K562 (cell line): ENCODE measurements around the gene HMCN2. TPM values are rescaled to one million over a fixed set of nuclear protein-coding genes. Genes with fewer than 3 reads are reported as not detected.

ENCODE experiments used
- ATAC-seq: fragments of 200-7000 bp; cut with Tn5 transposase; 3 replicates; pipeline ENCODE4 v1.9.1; 2020; ENCODE audit warnings: moderate library complexity
- BruUV-seq: library from RNA; stranded (reverse); fragments of 400-500 nt; replicated peaks from 2 replicates; lab custom pipeline; 2021; lab: Mats Ljungman, UMichigan
- CTCF ChIA-PET: fragments of 300-600 bp; formaldehyde crosslinking; extraction: SDS; loops from one replicate; lab custom pipeline; 2021; ENCODE audit warnings: low intra/inter-chr PET ratio; lab: Yijun Ruan, JAX
- POLR2A ChIA-PET: fragments of 300-600, 350-650 bp; sonication (Branson Sonifier 250); formaldehyde crosslinking; extraction: SDS; loops from one replicate; lab custom pipeline; 2021; ENCODE audit warnings: antibody characterized with exemption, inconsistent platforms; lab: Yijun Ruan, JAX
- DNase-seq, 4 experiments: peaks; one replicate each; pipeline versions ENCODE4 v3.0.0 to v3.0.0-alpha.2; 2011 to 2018; ENCODE audit warnings: low spot score in 3 of 4, mixed read lengths in 3 of 4; ENCODE audit errors: extremely low read depth in 1 of 4
- FAIRE-seq: peaks from 2 replicates; lab custom pipeline; 2011; peaks lifted over from hg19 to GRCh38; lab: Jason Lieb, UNC
- H2AFZ ChIP-seq: 2 replicates; pipeline ENCODE4 v1.6.0; 2011; ENCODE audit warnings: low read depth, low read length, control low read depth, inconsistent platforms
- H3K27ac ChIP-seq: fragments of 200-600 bp; 3 replicates; pipeline ENCODE4 v1.8.0; 2011; ENCODE audit warnings: low read depth, mild to moderate bottlenecking, control low read depth, inconsistent platforms, low read length, moderate library complexity, mixed read lengths; ENCODE audit errors: extremely low read depth
- H3K27me3 ChIP-seq, 2 experiments: fragments of 300-600 bp in 1 of 2; 2 replicates in 1 of 2; 3 replicates in 1 of 2; pipeline versions ENCODE4 v1.6.0 to v1.8.0; 2011; ENCODE audit warnings: inconsistent platforms in 2 of 2, low read length in 2 of 2, mild to moderate bottlenecking in 1 of 2, mixed read lengths in 1 of 2, moderate library complexity in 1 of 2; ENCODE audit not compliant: control insufficient read depth in 2 of 2, insufficient read depth in 2 of 2
- H3K36me3 ChIP-seq: fragments of 300-600 bp; 3 replicates; pipeline ENCODE4 v1.8.0; 2011; ENCODE audit warnings: mild to moderate bottlenecking, low read length, inconsistent platforms; ENCODE audit not compliant: control insufficient read depth, insufficient read depth
- H3K4me1 ChIP-seq, 2 experiments: fragments of 200-600 bp in 1 of 2; replicated peaks in 1 of 2; 2 replicates in 1 of 2; 3 replicates in 1 of 2; pipeline versions ENCODE4 v1.5.1 to v1.8.0; 2011; ENCODE audit warnings: inconsistent platforms in 2 of 2, low read length in 2 of 2, mild to moderate bottlenecking in 1 of 2, mixed read lengths in 1 of 2, moderate library complexity in 1 of 2; ENCODE audit not compliant: control insufficient read depth in 2 of 2, insufficient read depth in 2 of 2
- H3K4me2 ChIP-seq: 2 replicates; pipeline ENCODE4 v1.6.1; 2011; ENCODE audit warnings: low read length, control low read depth, inconsistent platforms, mixed read lengths; ENCODE audit not compliant: insufficient read depth
- H3K4me3 ChIP-seq: fragments of 200-600 bp; sonication (generic), shearing (Covaris generic); 2 replicates; pipeline ENCODE4 v1.5.1; 2016; ENCODE audit warnings: control low read depth, inconsistent platforms
- H3K79me2 ChIP-seq: fragments of 200-600 bp; 3 replicates; pipeline ENCODE4 v1.8.0; 2011; ENCODE audit warnings: low read length, inconsistent platforms; ENCODE audit not compliant: control insufficient read depth, insufficient read depth
- H3K9ac ChIP-seq, 2 experiments: 2 replicates each; pipeline versions ENCODE4 v1.6.0 to v1.6.1; 2011; ENCODE audit warnings: low read depth in 2 of 2, low read length in 2 of 2, control low read depth in 1 of 2, inconsistent platforms in 1 of 2, mild to moderate bottlenecking in 1 of 2, mixed read lengths in 1 of 2; ENCODE audit not compliant: insufficient read depth in 1 of 2
- H3K9me1 ChIP-seq: one replicate; pipeline ENCODE4 v1.6.0; 2011; ENCODE audit warnings: inconsistent platforms, mild to moderate bottlenecking, low read length, moderate library complexity; ENCODE audit not compliant: control insufficient read depth, insufficient read depth
- H3K9me3 ChIP-seq: replicated peaks from 2 replicates; pipeline ENCODE4 v1.5.1; 2011; ENCODE audit warnings: low read depth, low read length, inconsistent platforms; ENCODE audit not compliant: control insufficient read depth, insufficient read depth
- H4K20me1 ChIP-seq: replicated peaks from 2 replicates; pipeline ENCODE4 v1.6.1; 2011; ENCODE audit warnings: low read length, inconsistent platforms, mixed read lengths; ENCODE audit not compliant: control insufficient read depth, insufficient read depth
- ARID3B ChIP-seq: fragments of 250-450 bp; sonication (Bioruptor Pico); IDR thresholded peaks from 2 replicates; pipeline ENCODE4 v1.4.0; 2020; ENCODE audit warnings: borderline replicate concordance
- ELF1 ChIP-seq: fragments of 200-800 bp; sonication (Bioruptor generic); IDR thresholded peaks from 2 replicates; pipeline ENCODE4 v1.6.1; 2016; ENCODE audit warnings: missing genetic modification characterization, missing compliant biosample characterization
- ETS2 ChIP-seq: IDR thresholded peaks from 2 replicates; pipeline ENCODE4 v1.6.1; 2016; ENCODE audit warnings: borderline replicate concordance, missing genetic modification characterization, mild to moderate bottlenecking, moderate library complexity, missing compliant biosample characterization; ENCODE audit not compliant: poor library complexity, severe bottlenecking
- GTF2F1 ChIP-seq: IDR thresholded peaks from 2 replicates; pipeline ENCODE4 v1.6.1; 2011; ENCODE audit warnings: low read depth, low read length, improper control_type of control experiment
- HEY1 ChIP-seq: fragments of 250-450 bp; sonication (Bioruptor Pico); IDR thresholded peaks from 2 replicates; pipeline ENCODE4 v1.5.0; 2020; ENCODE audit warnings: mild to moderate bottlenecking, moderate library complexity, borderline replicate concordance
- HLTF ChIP-seq: fragments of 450-650 bp; IDR thresholded peaks from 2 replicates; pipeline ENCODE4 v1.6.1; 2016
- KLF1 ChIP-seq: fragments of 450-650 bp; IDR thresholded peaks from 2 replicates; pipeline ENCODE4 v1.6.1; 2016; ENCODE audit warnings: missing genetic modification characterization, missing compliant biosample characterization
- NCOA6 ChIP-seq: fragments of 450-650 bp; IDR thresholded peaks from 2 replicates; pipeline ENCODE4 v1.6.1; 2017; ENCODE audit warnings: mild to moderate bottlenecking
- ZNF407 ChIP-seq: fragments of 450-650 bp; IDR thresholded peaks from 2 replicates; pipeline ENCODE4 v1.6.1; 2016; ENCODE audit warnings: low read depth
- WGBS: fragments of 100-300 bp; shearing (Covaris generic); methylation state at CpG from one replicate; pipeline ENCODE4 v1.1.6; 2016; ENCODE audit warnings: low coverage, mixed read lengths; ENCODE audit not compliant: insufficient coverage; ENCODE audit errors: missing lambda C conversion rate; 5-methylcytosine and 5-hydroxymethylcytosine counted together
- in situ Hi-C: fragments of 300-500 bp; cut with MboI; formaldehyde crosslinking; loops from 4 replicates; pipeline ENCODE4 v1.15.0; 2018; ENCODE audit warnings: inconsistent platforms, mixed read lengths
- intact Hi-C: fragments of 100-400 bp; cut with micrococcal nuclease; formaldehyde crosslinking; loops from 2 replicates; pipeline ENCODE4 v1.14.2; 2022
- polyA plus RNA-seq, 8 experiments: library from polyadenylated mRNA; depleted of rRNA in 4 of 8; stranded (reverse) in 5 of 8; unstranded in 3 of 8; fragments of >200 nt; fragmentation: Nextera tagmentation in 2 of 8; fragmentation: Illumina TruSeq in 1 of 8; extraction: Ambion mirVana in 2 of 8; extraction: Trizol in 1 of 8; gene quantifications; 2 replicates each; pipeline versions ENCODE4 v1.2.1 to v1.2.3, GENCODE V29; 2011 to 2014; ENCODE audit warnings: inconsistent platforms in 1 of 8, missing spikeins in 1 of 8
- total RNA-seq, 7 experiments: library from RNA; depleted of rRNA in 6 of 7; stranded (reverse); fragments of >200 nt in 6 of 7; fragmentation: Illumina TruSeq in 2 of 7; extraction: Trizol in 2 of 7; gene quantifications; 2 replicates each; pipeline versions ENCODE4 v1.2.1 to v1.2.3, GENCODE V29; 2011 to 2021; ENCODE audit warnings: low replicate concordance in 1 of 7
- TF ChIP-seq, protein P1 (sequence below): fragments of 200-400 bp; formaldehyde crosslinking; IDR thresholded peaks from 2 replicates; pipeline ENCODE4 v1.6.1; 2017; ENCODE audit warnings: mild to moderate bottlenecking, low read depth, low read length, moderate library complexity

Gene HMCN2
- total and polyA plus RNA-seq, 9 of the 15 experiments (the other 6 are each of a cell fraction or from before 2014, with no cell fraction given), result 0.01 TPM; not detected in 8

GRCh38 chr9:130349398-130349797 lies 83.8 kb downstream of the HMCN2 start:
- WGBS, result 19% methylated on average over 8 of the region's 11 CpGs
- H3K4me1 ChIP-seq, result peaks cover 0 to 24% of the 10 kb centered on the region in 2 experiments; a peak in 2 of 5 replicates
- H3K4me2 ChIP-seq, result no peak overlapping the region
- TF ChIP-seq KLF1 (no peak), ELF1 (tag) (no peak), HLTF (no peak), ARID3B (CRISPR knock-in tag) (no peak), GTF2F1 (no peak), ETS2 (no peak), NCOA6 (no peak), ZNF407 (no peak), HEY1 (CRISPR knock-in tag) (no peak)
- TF ChIP-seq, protein P1, sequence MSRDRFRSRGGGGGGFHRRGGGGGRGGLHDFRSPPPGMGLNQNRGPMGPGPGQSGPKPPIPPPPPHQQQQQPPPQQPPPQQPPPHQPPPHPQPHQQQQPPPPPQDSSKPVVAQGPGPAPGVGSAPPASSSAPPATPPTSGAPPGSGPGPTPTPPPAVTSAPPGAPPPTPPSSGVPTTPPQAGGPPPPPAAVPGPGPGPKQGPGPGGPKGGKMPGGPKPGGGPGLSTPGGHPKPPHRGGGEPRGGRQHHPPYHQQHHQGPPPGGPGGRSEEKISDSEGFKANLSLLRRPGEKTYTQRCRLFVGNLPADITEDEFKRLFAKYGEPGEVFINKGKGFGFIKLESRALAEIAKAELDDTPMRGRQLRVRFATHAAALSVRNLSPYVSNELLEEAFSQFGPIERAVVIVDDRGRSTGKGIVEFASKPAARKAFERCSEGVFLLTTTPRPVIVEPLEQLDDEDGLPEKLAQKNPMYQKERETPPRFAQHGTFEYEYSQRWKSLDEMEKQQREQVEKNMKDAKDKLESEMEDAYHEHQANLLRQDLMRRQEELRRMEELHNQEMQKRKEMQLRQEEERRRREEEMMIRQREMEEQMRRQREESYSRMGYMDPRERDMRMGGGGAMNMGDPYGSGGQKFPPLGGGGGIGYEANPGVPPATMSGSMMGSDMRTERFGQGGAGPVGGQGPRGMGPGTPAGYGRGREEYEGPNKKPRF, result no peak
- in situ Hi-C loops, result loop anchor here (5.0 to 25.0 kb wide), 2 partner anchors 237 to 687 kb away; partner anchors contain the start of gene PRRX2
- intact Hi-C loops, result loop anchor here (10.0 kb wide), 2 partner anchors 105 to 465 kb away; no protein-coding TSS in a partner anchor
- POLR2A ChIA-PET, result no interaction called here
- no peak overlapping the region for H3K27ac ChIP-seq
- no peak for ATAC-seq
- H3K9me1 ChIP-seq, result no peaks in the 10 kb centered on the region
- H3K79me2 ChIP-seq, result no peaks in the 10 kb centered on the region
- no peak for DNase-seq
- peaks cover 9% of the 10 kb centered on the region; the same call in 1 of the 2 replicates for H4K20me1 ChIP-seq
- H3K9me3 ChIP-seq, result no peaks in the 10 kb centered on the region; the same call in 1 of the 2 replicates
- no TSS peak for BruUV-seq
- no peak overlapping the region for H3K9ac ChIP-seq
- no peak for FAIRE-seq
- H3K36me3 ChIP-seq, result no peaks in the 10 kb centered on the region; the same call in 2 of the 3 replicates
- no peak overlapping the region for H3K4me3 ChIP-seq
- peaks cover 6 to 36% of the 10 kb centered on the region in 2 experiments; a peak in 4 of 5 replicates for H3K27me3 ChIP-seq
- CTCF ChIA-PET, result no interaction called here
- no peak overlapping the region for H2AFZ ChIP-seq
